Neural progenitor cell (in vitro differentiated cells): ENCODE data around the gene ZNF19.

Source experiments
- EZH2 ChIP-seq: fragments of 200-600 bp; sonication (generic); IDR thresholded peaks from 2 replicates; pipeline ENCODE4 v1.6.1; 2017; ENCODE audit warnings: antibody characterized with exemption, mild to moderate bottlenecking, moderate library complexity
- EZH2phosphoT487 ChIP-seq: fragments of 200-600 bp; sonication (generic); IDR thresholded peaks from 2 replicates; pipeline ENCODE4 v1.6.1; 2017; ENCODE audit warnings: antibody characterized with exemption
- TF ChIP-seq, protein P1 (sequence below): fragments of 200-600 bp; sonication (generic); IDR thresholded peaks from 2 replicates; pipeline ENCODE4 v1.5.1; 2017; ENCODE audit warnings: antibody characterized with exemption, mild to moderate bottlenecking

DNA sequence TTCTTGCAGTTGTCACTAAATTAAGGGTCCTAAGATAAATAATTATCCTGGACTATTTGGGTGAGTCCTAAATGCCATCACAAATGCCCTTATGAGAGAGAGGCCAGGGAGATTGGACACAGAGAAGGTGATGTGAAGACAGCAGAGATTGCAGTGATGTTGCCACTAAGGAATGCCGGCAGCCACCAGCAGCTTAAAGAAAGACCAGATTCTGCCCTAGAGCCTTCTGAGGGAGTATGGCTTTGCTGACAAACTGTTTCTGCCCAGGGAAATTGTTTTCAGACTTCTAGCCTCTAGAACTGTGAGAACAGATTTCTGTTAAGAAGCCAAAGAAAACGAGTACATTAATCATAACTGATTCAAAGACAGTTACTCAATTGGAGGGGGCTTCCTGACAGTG is 17.1 kb downstream of the ZNF19 start:
- TF ChIP-seq, protein P1, sequence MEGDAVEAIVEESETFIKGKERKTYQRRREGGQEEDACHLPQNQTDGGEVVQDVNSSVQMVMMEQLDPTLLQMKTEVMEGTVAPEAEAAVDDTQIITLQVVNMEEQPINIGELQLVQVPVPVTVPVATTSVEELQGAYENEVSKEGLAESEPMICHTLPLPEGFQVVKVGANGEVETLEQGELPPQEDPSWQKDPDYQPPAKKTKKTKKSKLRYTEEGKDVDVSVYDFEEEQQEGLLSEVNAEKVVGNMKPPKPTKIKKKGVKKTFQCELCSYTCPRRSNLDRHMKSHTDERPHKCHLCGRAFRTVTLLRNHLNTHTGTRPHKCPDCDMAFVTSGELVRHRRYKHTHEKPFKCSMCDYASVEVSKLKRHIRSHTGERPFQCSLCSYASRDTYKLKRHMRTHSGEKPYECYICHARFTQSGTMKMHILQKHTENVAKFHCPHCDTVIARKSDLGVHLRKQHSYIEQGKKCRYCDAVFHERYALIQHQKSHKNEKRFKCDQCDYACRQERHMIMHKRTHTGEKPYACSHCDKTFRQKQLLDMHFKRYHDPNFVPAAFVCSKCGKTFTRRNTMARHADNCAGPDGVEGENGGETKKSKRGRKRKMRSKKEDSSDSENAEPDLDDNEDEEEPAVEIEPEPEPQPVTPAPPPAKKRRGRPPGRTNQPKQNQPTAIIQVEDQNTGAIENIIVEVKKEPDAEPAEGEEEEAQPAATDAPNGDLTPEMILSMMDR, result no peak
- TF ChIP-seq EZH2phosphoT487, result no peak
- TF ChIP-seq EZH2, result no peak
